ENCODE data around the gene HECTD1. TPM values are rescaled to one million over a fixed set of nuclear protein-coding genes. Genes with fewer than 3 reads are reported as not detected.

Gene HECTD1
- total RNA-seq, 1 experiment from 2014 or later: 160 TPM

DNA sequence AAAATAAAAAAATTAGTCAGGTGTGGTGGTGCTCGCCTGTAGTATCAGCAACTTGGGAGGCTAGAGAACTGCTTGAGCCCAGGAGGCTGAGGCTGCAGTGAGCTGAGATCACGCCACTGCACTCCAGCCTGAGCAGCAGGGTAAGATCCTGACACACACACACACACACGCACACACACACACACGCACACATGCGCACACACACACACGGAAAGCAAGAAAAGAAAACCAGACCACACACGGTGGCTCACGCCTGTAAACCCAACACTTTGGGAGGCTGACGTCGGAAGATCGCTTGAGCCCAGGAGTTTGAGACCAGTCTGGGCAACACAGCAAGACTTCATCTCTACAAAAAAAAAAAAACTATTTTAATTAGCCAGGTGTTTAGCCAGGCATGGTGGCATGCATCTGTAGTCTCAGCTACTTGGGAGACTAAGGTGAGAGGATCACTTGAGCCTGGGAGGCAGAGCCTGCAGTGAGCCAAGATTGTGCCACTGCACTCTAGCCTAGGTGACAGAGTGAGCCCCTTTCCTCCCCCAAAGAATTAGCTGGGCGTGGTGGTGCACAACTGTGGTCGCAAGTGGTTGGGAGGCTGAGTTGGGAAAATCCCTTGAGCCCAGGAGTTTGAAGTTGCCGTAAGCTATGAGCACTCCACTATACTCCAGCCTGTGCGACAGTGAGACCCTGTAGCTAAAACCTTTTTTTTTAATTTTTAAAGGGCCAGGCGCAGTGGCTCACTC, 44.5 kb downstream of the HECTD1 start:
- H3K9me3 ChIP-seq (ENCODE audit: control insufficient read depth in 1 of 2, insufficient read depth in 1 of 2, low read depth in 1 of 2, low read length in 2 of 2): no peaks in the 10 kb centered on the region
- H3K27me3 ChIP-seq (ENCODE audit: insufficient read depth, low read length): no peaks in the 10 kb centered on the region
- no peak overlapping the region for H3K4me2 ChIP-seq (ENCODE audit: low read length)
- peaks cover 60% of the 10 kb centered on the region in 2 experiments for H3K4me1 ChIP-seq (ENCODE audit: control insufficient read depth in 1 of 2, insufficient read depth in 2 of 2, low read length in 2 of 2)
- no peak overlapping the region for H3K4me3 ChIP-seq (replicated peaks in 1 of 2; ENCODE audit: low read depth in 1 of 2, low read length in 2 of 2)
- ATAC-seq: no peak
- BruUV-seq (replicated peaks): no TSS peak
- POLR2A ChIA-PET: no interaction called here
- H3K36me3 ChIP-seq (ENCODE audit: control insufficient read depth in 1 of 2, insufficient read depth in 2 of 2, low read length in 2 of 2): peaks cover 11 to 32% of the 10 kb centered on the region in 2 experiments; a peak in 3 of 4 replicates
- no peak for DNase-seq (ENCODE audit: low read depth, low spot score)
- H2AFZ ChIP-seq (ENCODE audit: low read depth, low read length, poor library complexity, severe bottlenecking): no peak overlapping the region
- RAD21 ChIA-PET (ENCODE audit: low non-redundant PET in 1 of 2, low total read pairs in 2 of 2, uncharacterized antibody in 2 of 2, unreplicated experiment in 2 of 2): no interaction called here
- no peaks in the 10 kb centered on the region for H3K9me2 ChIP-seq (ENCODE audit: insufficient read depth)
- intact Hi-C loops (cut with micrococcal nuclease): no loop called here
- no peak overlapping the region for H3K9ac ChIP-seq (ENCODE audit: low read length)
- H3K27ac ChIP-seq (ENCODE audit: low read depth, low read length): no peak overlapping the region
- peaks cover 46% of the 10 kb centered on the region for H3K79me2 ChIP-seq (ENCODE audit: insufficient read depth, low read length)
- H4K20me1 ChIP-seq (ENCODE audit: insufficient read depth): 0 out of 2 replicates have a peak, but pooled peaks cover 3% of the 10 kb centered on the region
- CTCF ChIA-PET: no interaction called here
- TF ChIP-seq, protein P1, sequence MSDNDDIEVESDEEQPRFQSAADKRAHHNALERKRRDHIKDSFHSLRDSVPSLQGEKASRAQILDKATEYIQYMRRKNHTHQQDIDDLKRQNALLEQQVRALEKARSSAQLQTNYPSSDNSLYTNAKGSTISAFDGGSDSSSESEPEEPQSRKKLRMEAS (IDR thresholded peaks at IDR 0.05): no peak
- TF ChIP-seq ZNF274 (IDR thresholded peaks at IDR 0.05; ENCODE audit: low read depth, low read length) (no peak), POLR2AphosphoS5 (IDR thresholded peaks at IDR 0.05; ENCODE audit: low read depth, low read length) (no peak), SRF (IDR thresholded peaks at IDR 0.05; ENCODE audit: low read depth) (no peak), SIN3A (IDR thresholded peaks at IDR 0.05; ENCODE audit: low read depth) (no peak), RAD21 (IDR thresholded peaks at IDR 0.05; ENCODE audit: low read depth) (no peak), JUND (IDR thresholded peaks at IDR 0.05) (no peak), POLR2A (IDR thresholded peaks at IDR 0.05; ENCODE audit: borderline replicate concordance, extremely low read depth, insufficient read depth, insufficient read length) (no peak), EZH2phosphoT487 (IDR thresholded peaks at IDR 0.05; ENCODE audit: borderline replicate concordance) (no peak), CBX3 (IDR thresholded peaks at IDR 0.05; ENCODE audit: low read depth) (no peak), TCF7L2 (IDR thresholded peaks at IDR 0.05; ENCODE audit: borderline replicate concordance, extremely low read depth, insufficient read depth, insufficient read length) (no peak), EGR1 (IDR thresholded peaks at IDR 0.05; ENCODE audit: low read depth) (no peak)

Data from HCT116 (cell line).